Measurements from ENCODE around the gene NUDCD2. TPM values are rescaled to one million over a fixed set of nuclear protein-coding genes. Genes with fewer than 3 reads are reported as not detected.

NUDCD2 gene
- 10 to 100 TPM; 12.9 to 17.3 (median 14.9) TPM for total RNA-seq
- 4.2 TPM for polyA plus RNA-seq
- long read RNA-seq, donor 1, full-length matches to known transcripts: 17 of 20 reads
- long read RNA-seq, donor 1, partial matches to known transcripts: 0 of 20 reads
- long read RNA-seq, donor 1, other reads (novel, unspliced or antisense): 3 of 20 reads
- long read RNA-seq, donor 2, full-length matches to known transcripts: 11 of 11 reads
- long read RNA-seq, donor 2, partial matches to known transcripts: 0 of 11 reads
- long read RNA-seq, donor 2, other reads (novel, unspliced or antisense): 0 of 11 reads
- long read RNA-seq, donor 3, full-length matches to known transcripts: 17 of 36 reads
- long read RNA-seq, donor 3, partial matches to known transcripts: 0 of 36 reads
- long read RNA-seq, donor 3, other reads (novel, unspliced or antisense): 19 of 36 reads
- long read RNA-seq, donor 4, full-length matches to known transcripts: 14 of 18 reads
- long read RNA-seq, donor 4, partial matches to known transcripts: 0 of 18 reads
- long read RNA-seq, donor 4, other reads (novel, unspliced or antisense): 4 of 18 reads

- peak within 1 kb of the TSS; percentile 82 for H3K4me3 ChIP-seq (ENCODE audit: low read length)
- no peaks in the 10 kb centered on the region for H3K9me3 ChIP-seq (ENCODE audit: control insufficient read depth, low read length)
- intact Hi-C loops (cut with DNase I): loop anchor here in 3 of 4 donors (5.0 to 10.0 kb wide), 3 partner anchors 37 to 45 kb away; partner anchors contain the start of gene MAT2B (in 1 of the 3)
- peaks cover 2% of the 10 kb centered on the region for H3K4me1 ChIP-seq (ENCODE audit: control insufficient read depth, insufficient read depth, low read length)
- DNase-seq: peak; percentile 97 to 99 (median 98)
- no peaks in the 10 kb centered on the region for H3K27me3 ChIP-seq (ENCODE audit: control insufficient read depth, insufficient read depth)
- WGBS: under 1% methylated on average over 59 of the region's 59 CpGs
- H3K27ac ChIP-seq (ENCODE audit: low read length): peak within 1 kb of the TSS; percentile 96
- ATAC-seq: peak; percentile 97 to 98
Observed at GRCh38 chr5:163459819-163460561, at the start of gene NUDCD2. TSS of gene NUDCD2 (minus strand) at chr5:163460102. CDS start at chr5:163460050, 52 bp downstream.

GRCh38 chr5:163509291-163509951, 49.5 kb upstream of the NUDCD2 start:
- Histone ChIP-seq H3K4me3 (ENCODE audit: low read length) (peak overlapping the region; percentile 48), H3K4me1 (ENCODE audit: control insufficient read depth, insufficient read depth, low read length) (peaks cover 2% of the 10 kb centered on the region), H3K9me3 (ENCODE audit: control insufficient read depth, low read length) (no peaks in the 10 kb centered on the region), H3K27ac (ENCODE audit: low read length) (peak overlapping the region; percentile 42), H3K27me3 (ENCODE audit: control insufficient read depth, insufficient read depth) (no peaks in the 10 kb centered on the region)
- ATAC-seq (no peak), DNase-seq (no peak)
- WGBS: 9% methylated on average over 7 of the region's 7 CpGs
- intact Hi-C loops (cut with DNase I): loop anchor here in 1 of 4 donors (10.0 kb wide), 1 partner anchor 55 kb away; no protein-coding TSS in a partner anchor

GRCh38 chr5:163508753-163509152, 48.9 kb upstream of the NUDCD2 start:
- WGBS: 21% methylated on average over 5 of the region's 5 CpGs
- H3K27me3 ChIP-seq (ENCODE audit: control insufficient read depth, insufficient read depth): no peaks in the 10 kb centered on the region
- DNase-seq (no peak), ATAC-seq (no peak)
- H3K4me3 ChIP-seq (ENCODE audit: low read length): peak overlapping the region; percentile 48
- peaks cover 2% of the 10 kb centered on the region for H3K4me1 ChIP-seq (ENCODE audit: control insufficient read depth, insufficient read depth, low read length)
- no peaks in the 10 kb centered on the region for H3K9me3 ChIP-seq (ENCODE audit: control insufficient read depth, low read length)
- intact Hi-C loops (cut with DNase I): loop anchor here in 1 of 4 donors (10.0 kb wide), 1 partner anchor 54 kb away; no protein-coding TSS in a partner anchor
- H3K27ac ChIP-seq (ENCODE audit: low read length): no peak overlapping the region

GRCh38 chr5:163506726-163507125, 46.8 kb upstream of the NUDCD2 start:
- no peak for ATAC-seq
- intact Hi-C loops (cut with DNase I): loop anchor here in 1 of 4 donors (10.0 kb wide), 1 partner anchor 52 kb away; no protein-coding TSS in a partner anchor
- no peaks in the 10 kb centered on the region for H3K27me3 ChIP-seq (ENCODE audit: control insufficient read depth, insufficient read depth)
- DNase-seq: no peak
- no peaks in the 10 kb centered on the region for H3K9me3 ChIP-seq (ENCODE audit: control insufficient read depth, low read length)
- peaks cover 2% of the 10 kb centered on the region for H3K4me1 ChIP-seq (ENCODE audit: control insufficient read depth, insufficient read depth, low read length)
- no peak overlapping the region for H3K27ac ChIP-seq (ENCODE audit: low read length)
- H3K4me3 ChIP-seq (ENCODE audit: low read length): peak overlapping the region; percentile 76
- 5% methylated on average over 8 of the region's 8 CpGs for WGBS

- H3K4me3 ChIP-seq (ENCODE audit: low read length): peak overlapping the region; percentile 76
- no peaks in the 10 kb centered on the region for H3K9me3 ChIP-seq (ENCODE audit: control insufficient read depth, low read length)
- DNase-seq: no peak
- intact Hi-C loops (cut with DNase I): loop anchor here in 1 of 4 donors (10.0 kb wide), 1 partner anchor 51 kb away; no protein-coding TSS in a partner anchor
- peaks cover 2% of the 10 kb centered on the region for H3K4me1 ChIP-seq (ENCODE audit: control insufficient read depth, insufficient read depth, low read length)
- no peak for ATAC-seq
- peak overlapping the region; percentile 91 for H3K27ac ChIP-seq (ENCODE audit: low read length)
- no peaks in the 10 kb centered on the region for H3K27me3 ChIP-seq (ENCODE audit: control insufficient read depth, insufficient read depth)
- WGBS: under 1% methylated on average over 9 of the region's 9 CpGs
Observed at GRCh38 chr5:163506095-163506457, 46.2 kb upstream of the NUDCD2 start.

GRCh38 chr5:163505368-163506094, 45.6 kb upstream of the NUDCD2 start, which contains the start of gene MAT2B:
TSS of gene MAT2B (plus strand) at chr5:163505619. CDS start at chr5:163505687, 68 bp downstream.
- Histone ChIP-seq H3K27ac (ENCODE audit: low read length) (peak within 1 kb of the TSS; percentile 97), H3K9me3 (ENCODE audit: control insufficient read depth, low read length) (no peaks in the 10 kb centered on the region), H3K27me3 (ENCODE audit: control insufficient read depth, insufficient read depth) (no peaks in the 10 kb centered on the region), H3K4me3 (ENCODE audit: low read length) (peak within 1 kb of the TSS; percentile 76), H3K4me1 (ENCODE audit: control insufficient read depth, insufficient read depth, low read length) (peaks cover 2% of the 10 kb centered on the region)
- ATAC-seq: peak; percentile 99
- DNase-seq: peak; percentile 97 to 99 (median 98)
- intact Hi-C loops (cut with DNase I): loop anchor here in 1 of 4 donors (10.0 kb wide), 1 partner anchor 51 kb away; no protein-coding TSS in a partner anchor
- under 1% methylated on average over 64 of the region's 64 CpGs for WGBS

GRCh38 chr5:163505049-163505367, 45.1 kb upstream of the NUDCD2 start:
- H3K9me3 ChIP-seq (ENCODE audit: control insufficient read depth, low read length): no peaks in the 10 kb centered on the region
- intact Hi-C loops (cut with DNase I): loop anchor here in 1 of 4 donors (10.0 kb wide), 1 partner anchor 50 kb away; no protein-coding TSS in a partner anchor
- H3K27me3 ChIP-seq (ENCODE audit: control insufficient read depth, insufficient read depth): no peaks in the 10 kb centered on the region
- H3K4me3 ChIP-seq (ENCODE audit: low read length): peak overlapping the region; percentile 76
- WGBS: 1% methylated on average over 7 of the region's 7 CpGs
- ATAC-seq: peak; percentile 0 to 2
- peaks cover 2% of the 10 kb centered on the region for H3K4me1 ChIP-seq (ENCODE audit: control insufficient read depth, insufficient read depth, low read length)
- H3K27ac ChIP-seq (ENCODE audit: low read length): peak overlapping the region; percentile 89
- DNase-seq: peak in 1 of 3 donors; percentile 54

- ATAC-seq (peak; percentile 33 to 37), DNase-seq (peak; percentile 31 to 62 (median 52))
- WGBS: under 1% methylated on average over 27 of the region's 27 CpGs
- Histone ChIP-seq H3K27me3 (ENCODE audit: control insufficient read depth, insufficient read depth) (no peaks in the 10 kb centered on the region), H3K9me3 (ENCODE audit: control insufficient read depth, low read length) (no peaks in the 10 kb centered on the region), H3K27ac (ENCODE audit: low read length) (peak overlapping the region; percentile 91), H3K4me1 (ENCODE audit: control insufficient read depth, insufficient read depth, low read length) (peaks cover 1% of the 10 kb centered on the region), H3K4me3 (ENCODE audit: low read length) (peak overlapping the region; percentile 76)
- intact Hi-C loops (cut with DNase I): loop anchor here in 2 of 4 donors (5.0 to 10.0 kb wide), 2 partner anchors 42 to 50 kb away; partner anchors contain the start of genes HMMR (in 1 of the 2) and NUDCD2 (in 1 of the 2)
Observed at GRCh38 chr5:163504079-163504931, 44.4 kb upstream of the NUDCD2 start.
